Neural crest cell (in vitro differentiated cells): ENCODE data around the gene UNC5CL. TPM values are rescaled to one million over a fixed set of nuclear protein-coding genes. Genes with fewer than 3 reads are reported as not detected.
A peak's percentile ranks its signal among the peaks of the same experiment; 100 is the strongest.

Experiments
- DNase-seq: peaks from one replicate; pipeline ENCODE4 v3.0.0; 2021; ENCODE audit warnings: low read depth, mixed read lengths, low spot score
- H3K27ac Mint-ChIP-seq: one replicate; pipeline ENCODE4 v1.8.0; 2021; ENCODE audit warnings: mild to moderate bottlenecking, mixed read lengths; ENCODE audit not compliant: unreplicated experiment
- H3K27me3 Mint-ChIP-seq: 2 replicates; pipeline ENCODE4 v1.8.0; 2021; ENCODE audit warnings: low read depth, mild to moderate bottlenecking, mixed read lengths
- H3K36me3 Mint-ChIP-seq: 2 replicates; pipeline ENCODE4 v1.8.0; 2021; ENCODE audit warnings: low read depth, mild to moderate bottlenecking, mixed read lengths
- H3K4me1 Mint-ChIP-seq: 2 replicates; pipeline ENCODE4 v1.8.0; 2021; ENCODE audit warnings: mixed read lengths
- H3K4me3 Mint-ChIP-seq: one replicate; pipeline ENCODE4 v1.8.0; 2021; ENCODE audit warnings: mild to moderate bottlenecking, mixed read lengths
- H3K9me3 Mint-ChIP-seq: 2 replicates; pipeline ENCODE4 v1.8.0; 2021; ENCODE audit warnings: mixed read lengths
- CTCF ChIP-seq: fragments of 200-600 bp; sonication (generic); conservative IDR thresholded peaks from 2 replicates; pipeline ENCODE4 v1.5.0; 2021; ENCODE audit warnings: antibody characterized with exemption, mild to moderate bottlenecking
- total RNA-seq: library from RNA; stranded (reverse); gene quantifications from 2 replicates; pipeline ENCODE4 v1.2.1, GENCODE V29; 2021

The UNC5CL gene
- total RNA-seq, 1 donor from 2014 or later, result 1.5 TPM

- no peaks in the 10 kb centered on the region for H3K9me3 Mint-ChIP-seq
- peak; percentile 49 for TF ChIP-seq CTCF
- H3K4me1 Mint-ChIP-seq, result peaks cover 34% of the 10 kb centered on the region
- no peaks in the 10 kb centered on the region for H3K36me3 Mint-ChIP-seq
- no peaks in the 10 kb centered on the region for H3K27me3 Mint-ChIP-seq
- H3K27ac Mint-ChIP-seq, result no peak overlapping the region
- peak overlapping the region; percentile 48 for H3K4me3 Mint-ChIP-seq
- DNase-seq, result peak; percentile 31
Observed at GRCh38 chr6:40999569-40999968, 39.5 kb downstream of the UNC5CL start.

- Mint-ChIP-seq H3K27ac (no peak overlapping the region), H3K4me1 (peaks cover 34% of the 10 kb centered on the region), H3K4me3 (no peak overlapping the region), H3K36me3 (no peaks in the 10 kb centered on the region), H3K27me3 (no peaks in the 10 kb centered on the region), H3K9me3 (no peaks in the 10 kb centered on the region)
- no peak for TF ChIP-seq CTCF
- no peak for DNase-seq
Observed at GRCh38 chr6:40998661-40999060, 40.4 kb downstream of the UNC5CL start.

- Mint-ChIP-seq H3K27ac (peak overlapping the region; percentile 87), H3K36me3 (no peaks in the 10 kb centered on the region), H3K4me3 (peak overlapping the region; percentile 11), H3K4me1 (peaks cover 43% of the 10 kb centered on the region), H3K9me3 (no peaks in the 10 kb centered on the region), H3K27me3 (peaks cover under 1% of the 10 kb centered on the region)
- no peak for DNase-seq
- no peak for TF ChIP-seq CTCF
Observed at GRCh38 chr6:40997234-40997957, 41.6 kb downstream of the UNC5CL start.

GRCh38 chr6:40996591-40997233, 42.3 kb downstream of the UNC5CL start:
- peak; percentile 16 for TF ChIP-seq CTCF
- H3K9me3 Mint-ChIP-seq, result no peaks in the 10 kb centered on the region
- peaks cover 46% of the 10 kb centered on the region for H3K4me1 Mint-ChIP-seq
- DNase-seq, result no peak
- H3K36me3 Mint-ChIP-seq, result no peaks in the 10 kb centered on the region
- peak overlapping the region; percentile 54 for H3K4me3 Mint-ChIP-seq
- H3K27me3 Mint-ChIP-seq, result peaks cover 2% of the 10 kb centered on the region
- H3K27ac Mint-ChIP-seq, result peak overlapping the region; percentile 87

GRCh38 chr6:40992746-40993145, 46.3 kb downstream of the UNC5CL start:
- Mint-ChIP-seq H3K9me3 (no peaks in the 10 kb centered on the region), H3K27ac (peak overlapping the region; percentile 9), H3K36me3 (no peaks in the 10 kb centered on the region), H3K4me3 (no peak overlapping the region), H3K4me1 (peaks cover 28% of the 10 kb centered on the region), H3K27me3 (peaks cover 2% of the 10 kb centered on the region)
- no peak for DNase-seq
- no peak for TF ChIP-seq CTCF
